ENCODE data around the gene TNFAIP8L3.

DNA sequence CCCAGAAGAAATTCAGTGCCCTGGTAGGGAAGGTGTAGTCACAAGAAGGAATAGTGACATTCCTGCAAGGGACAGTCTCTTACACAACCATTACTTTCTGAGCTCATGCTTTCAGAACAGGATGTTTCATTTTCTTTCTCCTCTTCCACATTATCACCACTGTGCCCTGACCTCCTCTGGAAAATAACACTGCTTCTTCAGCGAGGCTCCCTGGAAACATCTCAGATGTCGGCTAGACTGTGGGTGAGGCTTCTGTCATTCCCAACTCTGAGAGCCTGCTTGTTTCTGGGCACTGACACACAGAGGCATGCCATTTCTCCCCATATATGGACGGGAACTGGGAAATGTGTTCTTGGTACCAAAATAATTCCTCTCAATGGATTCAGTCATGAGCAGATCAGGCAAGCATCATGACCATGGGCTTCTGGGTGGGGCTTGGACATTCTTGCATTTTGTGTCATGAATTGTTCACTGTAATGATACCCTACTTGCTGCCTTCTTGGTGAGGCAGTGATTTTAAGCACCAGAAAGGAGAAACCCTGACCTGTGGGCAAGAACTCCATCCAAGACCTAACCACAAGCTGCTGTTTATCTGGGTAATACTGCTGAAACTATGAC lies 14.3 kb upstream of the TNFAIP8L3 start:
- TF ChIP-seq, protein P1, sequence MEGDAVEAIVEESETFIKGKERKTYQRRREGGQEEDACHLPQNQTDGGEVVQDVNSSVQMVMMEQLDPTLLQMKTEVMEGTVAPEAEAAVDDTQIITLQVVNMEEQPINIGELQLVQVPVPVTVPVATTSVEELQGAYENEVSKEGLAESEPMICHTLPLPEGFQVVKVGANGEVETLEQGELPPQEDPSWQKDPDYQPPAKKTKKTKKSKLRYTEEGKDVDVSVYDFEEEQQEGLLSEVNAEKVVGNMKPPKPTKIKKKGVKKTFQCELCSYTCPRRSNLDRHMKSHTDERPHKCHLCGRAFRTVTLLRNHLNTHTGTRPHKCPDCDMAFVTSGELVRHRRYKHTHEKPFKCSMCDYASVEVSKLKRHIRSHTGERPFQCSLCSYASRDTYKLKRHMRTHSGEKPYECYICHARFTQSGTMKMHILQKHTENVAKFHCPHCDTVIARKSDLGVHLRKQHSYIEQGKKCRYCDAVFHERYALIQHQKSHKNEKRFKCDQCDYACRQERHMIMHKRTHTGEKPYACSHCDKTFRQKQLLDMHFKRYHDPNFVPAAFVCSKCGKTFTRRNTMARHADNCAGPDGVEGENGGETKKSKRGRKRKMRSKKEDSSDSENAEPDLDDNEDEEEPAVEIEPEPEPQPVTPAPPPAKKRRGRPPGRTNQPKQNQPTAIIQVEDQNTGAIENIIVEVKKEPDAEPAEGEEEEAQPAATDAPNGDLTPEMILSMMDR (IDR thresholded peaks at IDR 0.05) = no peak
- no peak for TF ChIP-seq POLR2A (IDR thresholded peaks at IDR 0.05)

All from Peyer's patch (tissue), 4 donors.